IPS DF 6.9 (cell line): ENCODE results near the gene NAAA.
"Not testable (repeated sequence)": the region's sequence is repeated elsewhere in the genome, so short reads cannot be mapped to it uniquely, and the experiment has no call there.

ENCODE experiments used
- DNase-seq: peaks from one replicate; pipeline ENCODE4 v3.0.0-alpha.2; 2013; ENCODE audit warnings: low read depth, low spot score
- H3K27ac ChIP-seq: one replicate; pipeline ENCODE4 v1.5.1; 2013; ENCODE audit warnings: low read length, control low read depth
- H3K27me3 ChIP-seq: 2 replicates; pipeline ENCODE4 v1.6.1; 2013; ENCODE audit warnings: mild to moderate bottlenecking, low read length; ENCODE audit not compliant: control insufficient read depth, insufficient read depth
- H3K36me3 ChIP-seq: 2 replicates; pipeline ENCODE4 v1.6.1; 2013; ENCODE audit warnings: low read length; ENCODE audit not compliant: control insufficient read depth, insufficient read depth
- H3K4me1 ChIP-seq: 2 replicates; pipeline ENCODE4 v1.6.1; 2013; ENCODE audit warnings: low read length; ENCODE audit not compliant: control insufficient read depth, insufficient read depth
- H3K4me3 ChIP-seq: 2 replicates; pipeline ENCODE4 v1.5.1; 2013; ENCODE audit warnings: mild to moderate bottlenecking, low read length
- H3K9me3 ChIP-seq: 2 replicates; pipeline ENCODE4 v1.6.1; 2013; ENCODE audit warnings: low read length, inconsistent platforms; ENCODE audit not compliant: control insufficient read depth, insufficient read depth
- WGBS: extraction: QIAGEN DNeasy Blood & Tissue Kit; methylation state at CpG from one replicate; pipeline ENCODE4 v1.1.7; 2013; ENCODE audit warnings: mixed read lengths, missing lambda C conversion rate; ENCODE audit not compliant: insufficient read length, insufficient coverage; 5-methylcytosine and 5-hydroxymethylcytosine counted together

NAAA gene

GRCh38 chr4:75940692-75941253, at the start of gene NAAA:
Gene NAAA (minus strand): TSS chr4:75941013. CDS start chr4:75940949, 64 bp downstream.
- H3K9me3 ChIP-seq, result no peaks in the 10 kb centered on the region
- peak within 1 kb of the TSS; percentile 78 for H3K4me3 ChIP-seq
- no peak within 1 kb of the TSS for H3K27ac ChIP-seq
- DNase-seq, result no peak
- no peaks in the 10 kb centered on the region for H3K4me1 ChIP-seq
- H3K27me3 ChIP-seq, result no peaks in the 10 kb centered on the region
- no peaks in the 10 kb centered on the region for H3K36me3 ChIP-seq
- WGBS, result no CpG with 5 or more reads among the region's 66 CpGs

- no peaks in the 10 kb centered on the region for H3K9me3 ChIP-seq
- H3K36me3 ChIP-seq, result no peaks in the 10 kb centered on the region
- no peaks in the 10 kb centered on the region for H3K27me3 ChIP-seq
- peak overlapping the region; percentile 98 for H3K4me3 ChIP-seq
- no CpG with 5 or more reads among the region's 20 CpGs for WGBS
- no peaks in the 10 kb centered on the region for H3K4me1 ChIP-seq
- no peak for DNase-seq
- no peak overlapping the region for H3K27ac ChIP-seq
These were observed 49.2 kb upstream of the NAAA start for GRCh38 chr4:75989846-75990528.

GRCh38 chr4:75985116-75985515, 44.3 kb upstream of the NAAA start:
- Histone ChIP-seq H3K27me3 (no peaks in the 10 kb centered on the region), H3K36me3 (no peaks in the 10 kb centered on the region), H3K4me1 (no peaks in the 10 kb centered on the region), H3K9me3 (no peaks in the 10 kb centered on the region), H3K4me3 (no peak overlapping the region), H3K27ac (no peak overlapping the region)
- WGBS, result no CpG with 5 or more reads among the region's 3 CpGs
- no peak for DNase-seq

GRCh38 chr4:75980576-75980975, 39.8 kb upstream of the NAAA start:
- no CpG with 5 or more reads among the region's 4 CpGs for WGBS
- peaks cover 17% of the 10 kb centered on the region; the same call in 1 of the 2 replicates for H3K36me3 ChIP-seq
- no peak overlapping the region for H3K27ac ChIP-seq
- no peaks in the 10 kb centered on the region for H3K4me1 ChIP-seq
- H3K9me3 ChIP-seq, result no peaks in the 10 kb centered on the region
- no peaks in the 10 kb centered on the region for H3K27me3 ChIP-seq
- no peak overlapping the region for H3K4me3 ChIP-seq
- no peak for DNase-seq

- Histone ChIP-seq H3K4me1 (no peaks in the 10 kb centered on the region), H3K9me3 (no peaks in the 10 kb centered on the region), H3K27me3 (no peaks in the 10 kb centered on the region), H3K4me3 (no peak overlapping the region), H3K36me3 (peaks cover 20% of the 10 kb centered on the region; the same call in 1 of the 2 replicates), H3K27ac (no peak overlapping the region)
- DNase-seq, result no peak
- no CpG with 5 or more reads among the region's 2 CpGs for WGBS
These were observed 35.4 kb upstream of the NAAA start for GRCh38 chr4:75976177-75976576.

- Histone ChIP-seq H3K4me3 (no peak overlapping the region), H3K9me3 (no peaks in the 10 kb centered on the region), H3K27me3 (no peaks in the 10 kb centered on the region), H3K36me3 (peaks cover 25% of the 10 kb centered on the region; the same call in 1 of the 2 replicates), H3K4me1 (no peaks in the 10 kb centered on the region), H3K27ac (no peak overlapping the region)
- DNase-seq, result no peak
These were observed 33.0 kb upstream of the NAAA start for GRCh38 chr4:75973766-75974165.

GRCh38 chr4:75968084-75968483, 27.3 kb upstream of the NAAA start:
- no peak overlapping the region for H3K27ac ChIP-seq
- no peaks in the 10 kb centered on the region for H3K9me3 ChIP-seq
- no peak for DNase-seq
- peaks cover 21% of the 10 kb centered on the region for H3K36me3 ChIP-seq
- no peaks in the 10 kb centered on the region for H3K4me1 ChIP-seq
- WGBS, result no CpG with 5 or more reads among the region's 3 CpGs
- no peaks in the 10 kb centered on the region for H3K27me3 ChIP-seq
- no peak overlapping the region for H3K4me3 ChIP-seq

GRCh38 chr4:75963558-75963957, 22.7 kb upstream of the NAAA start:
- WGBS, result no CpG with 5 or more reads among the region's 2 CpGs
- Histone ChIP-seq H3K9me3 (no peaks in the 10 kb centered on the region), H3K4me3 (no peak overlapping the region), H3K4me1 (no peaks in the 10 kb centered on the region), H3K36me3 (peaks cover 19% of the 10 kb centered on the region), H3K27ac (no peak overlapping the region), H3K27me3 (no peaks in the 10 kb centered on the region)
- no peak for DNase-seq

GRCh38 chr4:75962072-75962471, 21.3 kb upstream of the NAAA start:
- H3K36me3 ChIP-seq, result peaks cover 24% of the 10 kb centered on the region
- H3K27me3 ChIP-seq, H3K9me3 ChIP-seq, H3K4me1 ChIP-seq, DNase-seq, H3K27ac ChIP-seq, H3K4me3 ChIP-seq: not testable (repeated sequence)
- WGBS, result no CpG with 5 or more reads among the region's 4 CpGs

GRCh38 chr4:75958546-75958945, 17.7 kb upstream of the NAAA start:
- no CpG with 5 or more reads among the region's 7 CpGs for WGBS
- not testable (repeated sequence) for H3K27ac ChIP-seq

GRCh38 chr4:75954811-75955210, 14.0 kb upstream of the NAAA start:
- peaks cover 36% of the 10 kb centered on the region; the same call in 1 of the 2 replicates for H3K36me3 ChIP-seq
- H3K4me3 ChIP-seq, H3K9me3 ChIP-seq, H3K27ac ChIP-seq, DNase-seq, H3K4me1 ChIP-seq, H3K27me3 ChIP-seq: not testable (repeated sequence)
- no CpG with 5 or more reads among the region's 5 CpGs for WGBS

More at GRCh38 chr4:75958546-75958945, 17.7 kb upstream of the NAAA start:
- not testable (repeated sequence) for H3K4me1 ChIP-seq, DNase-seq, H3K27me3 ChIP-seq, H3K4me3 ChIP-seq, H3K9me3 ChIP-seq
- H3K36me3 ChIP-seq, result peaks cover 29% of the 10 kb centered on the region; the same call in 1 of the 2 replicates
